GM12878 (cell line): Measurements from ENCODE around the gene TMTC1. TPM values are rescaled to one million over a fixed set of nuclear protein-coding genes. Genes with fewer than 3 reads are reported as not detected.

Source experiments
- ATAC-seq: fragments of 200-7000 bp; cut with Tn5 transposase; 3 replicates; pipeline ENCODE4 v1.9.1; 2020; ENCODE audit warnings: mild to moderate bottlenecking, moderate library complexity
- BruUV-seq: library from RNA; stranded (reverse); fragments of 400-500 nt; replicated peaks from 2 replicates; lab custom pipeline; 2021; lab: Mats Ljungman, UMichigan
- CTCF ChIA-PET: fragments of 300-600 bp; sonication (Branson Sonifier 250); formaldehyde crosslinking; extraction: SDS; loops from one replicate; lab custom pipeline; 2021; ENCODE audit warnings: inconsistent platforms; lab: Yijun Ruan, JAX
- POLR2A ChIA-PET: fragments of 350-600 bp; formaldehyde crosslinking; extraction: SDS; loops from one replicate; lab custom pipeline; 2021; ENCODE audit warnings: inconsistent platforms; lab: Charles Lee
- RAD21 ChIA-PET: fragments of 300-600 bp; sonication (Branson Sonifier 250); formaldehyde crosslinking; loops from one replicate; lab custom pipeline; 2023; ENCODE audit warnings: antibody characterized with exemption; ENCODE audit not compliant: unreplicated experiment; lab: Charles Lee
- SMC1A ChIA-PET: fragments of 300-600 bp; sonication (Branson Sonifier 250); formaldehyde crosslinking; loops from one replicate; lab custom pipeline; 2023; ENCODE audit not compliant: unreplicated experiment, uncharacterized antibody; lab: Charles Lee
- DNase-seq: peaks from one replicate; pipeline ENCODE4 v3.0.0-alpha.2; 2011; ENCODE audit warnings: low read depth, low spot score
- FAIRE-seq: peaks from 3 replicates; lab custom pipeline; 2011; peaks lifted over from hg19 to GRCh38; lab: Jason Lieb, UNC
- H2AFZ ChIP-seq: 2 replicates; pipeline ENCODE4 v1.6.0; 2011; ENCODE audit warnings: low read depth, low read length, control low read depth; ENCODE audit not compliant: control insufficient read depth
- H3K27ac ChIP-seq: 2 replicates; pipeline ENCODE4 v1.5.1; 2011; ENCODE audit warnings: control low read depth; ENCODE audit not compliant: control insufficient read depth, insufficient read depth
- H3K27me3 ChIP-seq, 2 experiments: replicated peaks in 1 of 2; 2 replicates each; pipeline versions ENCODE4 v1.6.0 to v1.6.1; 2011; ENCODE audit warnings: low read length in 1 of 2; ENCODE audit not compliant: control insufficient read depth in 2 of 2, insufficient read depth in 2 of 2
- H3K36me3 ChIP-seq, 2 experiments: 2 replicates each; pipeline ENCODE4 v1.5.1; 2011; ENCODE audit warnings: low read length in 1 of 2; ENCODE audit not compliant: control insufficient read depth in 2 of 2, insufficient read depth in 2 of 2
- H3K4me1 ChIP-seq: 2 replicates; pipeline ENCODE4 v1.6.1; 2011; ENCODE audit warnings: mild to moderate bottlenecking, low read length, moderate library complexity, mixed read lengths; ENCODE audit not compliant: control insufficient read depth, insufficient read depth
- H3K4me2 ChIP-seq: 2 replicates; pipeline ENCODE4 v1.6.0; 2011; ENCODE audit warnings: control low read depth; ENCODE audit not compliant: control insufficient read depth, insufficient read depth
- H3K4me3 ChIP-seq: fragments of 200-600 bp; sonication (generic); 2 replicates; pipeline ENCODE4 v1.5.1; 2016
- H3K79me2 ChIP-seq: 2 replicates; pipeline ENCODE4 v1.6.0; 2011; ENCODE audit warnings: low read length; ENCODE audit not compliant: control insufficient read depth, insufficient read depth
- H3K9ac ChIP-seq: 2 replicates; pipeline ENCODE4 v1.8.0; 2011; ENCODE audit warnings: low read length, control low read depth, mixed read lengths; ENCODE audit not compliant: control insufficient read depth, insufficient read depth
- H3K9me3 ChIP-seq: replicated peaks from 3 replicates; pipeline ENCODE4 v1.5.1; 2011; ENCODE audit warnings: mild to moderate bottlenecking, low read length; ENCODE audit not compliant: control insufficient read depth, insufficient read depth
- H4K20me1 ChIP-seq: 2 replicates; pipeline ENCODE4 v1.6.0; 2011; ENCODE audit not compliant: control insufficient read depth, insufficient read depth
- EGR1 ChIP-seq, 2 experiments: IDR thresholded peaks; 1 replicate in 1 of 2; 2 replicates in 1 of 2; pipeline ENCODE4 v1.6.1; 2011 to 2012; ENCODE audit warnings: low read depth in 2 of 2, low read length in 2 of 2, borderline replicate concordance in 1 of 2, mild to moderate bottlenecking in 1 of 2, moderate library complexity in 1 of 2
- WGBS: methylation state at CpG from one replicate; pipeline ENCODE4 v1.1.6; 2016; ENCODE audit warnings: low lambda C conversion rate; ENCODE audit not compliant: insufficient replicate concordance, insufficient coverage; ENCODE audit errors: missing lambda C conversion rate; 5-methylcytosine and 5-hydroxymethylcytosine counted together
- in situ Hi-C: fragments of 300-500 bp; cut with MboI; formaldehyde crosslinking; loops from 9 replicates; pipeline ENCODE4 v1.14.3; 2018; ENCODE audit warnings: mixed read lengths
- intact Hi-C: fragments of 100-400 bp; cut with micrococcal nuclease; formaldehyde crosslinking; loops from one replicate; pipeline ENCODE4 v1.14.2; 2022; ENCODE audit not compliant: unreplicated experiment
- polyA plus RNA-seq, 11 experiments: library from polyadenylated mRNA; depleted of rRNA in 4 of 11; unstranded in 6 of 11; stranded (reverse) in 5 of 11; fragments of >200 nt; fragmentation: Nextera tagmentation in 4 of 11; fragmentation: Illumina TruSeq in 1 of 11; extraction: Ambion mirVana in 4 of 11; extraction: Trizol in 1 of 11; gene quantifications; 1 replicate in 1 of 11; 2 replicates in 10 of 11; pipeline versions ENCODE4 v1.2.1 to v1.2.3, GENCODE V29; 2011 to 2016; ENCODE audit warnings: inconsistent platforms in 2 of 11, missing spikeins in 2 of 11, low read depth in 1 of 11
- total RNA-seq, 4 experiments: library from RNA; depleted of rRNA in 3 of 4; stranded (reverse); fragments of >200 nt in 3 of 4; fragmentation: Illumina TruSeq in 1 of 4; extraction: Trizol in 1 of 4; gene quantifications; 2 replicates each; pipeline versions ENCODE4 v1.2.1 to v1.2.3, GENCODE V29; 2013 to 2021
- TF ChIP-seq, protein P1 (sequence below): fragments of 450-650 bp; IDR thresholded peaks from 2 replicates; pipeline ENCODE4 v1.6.1; 2017; ENCODE audit warnings: mild to moderate bottlenecking
- TF ChIP-seq, protein P2 (sequence below): fragments of 450-650 bp; IDR thresholded peaks from 2 replicates; pipeline ENCODE4 v1.6.1; 2017; ENCODE audit warnings: borderline replicate concordance

Gene TMTC1
- total and polyA plus RNA-seq, 10 of the 15 experiments (the other 5 are each of a cell fraction or from before 2014, with no cell fraction given), result 0.10 to 20.9 (median 0.57) TPM

DNA sequence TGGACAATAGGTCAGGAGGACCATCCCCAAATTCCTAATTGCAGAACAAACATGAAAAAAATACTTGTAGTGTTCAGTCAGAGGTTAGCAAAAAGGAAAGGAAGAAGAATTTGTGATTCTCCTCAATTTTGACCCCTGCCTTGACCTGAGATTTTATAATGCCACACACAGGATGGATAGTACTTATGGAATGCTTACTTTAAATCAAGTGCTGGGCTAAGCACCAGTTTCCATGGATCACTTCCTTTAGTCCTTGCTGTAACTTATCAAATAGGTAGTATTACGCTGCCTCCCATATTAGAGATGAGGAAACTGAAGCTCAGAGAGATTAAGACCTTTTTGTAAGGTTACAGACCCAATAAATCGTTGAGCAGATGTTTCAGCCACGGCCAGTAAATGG is 205.0 kb downstream of the TMTC1 start:
- SMC1A ChIA-PET, result interaction anchor here (0.6 to 1.8 kb wide), 3 partner anchors 18 to 175 kb away, joined by 3 to 5 read pairs (median 4); no protein-coding TSS in a partner anchor
- H3K4me2 ChIP-seq, result no peak overlapping the region
- RAD21 ChIA-PET, result no interaction called here
- H3K4me1 ChIP-seq, result no peaks in the 10 kb centered on the region
- no peak for ATAC-seq
- no peaks in the 10 kb centered on the region for H3K9me3 ChIP-seq
- 5% methylated on average over 3 of the region's 3 CpGs for WGBS
- DNase-seq, result no peak
- in situ Hi-C loops, result no loop called here
- no peaks in the 10 kb centered on the region for H4K20me1 ChIP-seq
- CTCF ChIA-PET, result interaction anchor here (1.1 to 1.4 kb wide), 3 partner anchors 12 to 47 kb away, joined by 3 read pairs; no protein-coding TSS in a partner anchor
- BruUV-seq, result no TSS peak
- H3K27ac ChIP-seq, result no peak overlapping the region
- no peak overlapping the region for H3K4me3 ChIP-seq
- no peak for TF ChIP-seq EGR1 (IDR thresholded peaks at IDR 0.05; ENCODE audit: borderline replicate concordance in 1 of 2, low read depth in 2 of 2, low read length in 2 of 2)
- TF ChIP-seq, protein P1, sequence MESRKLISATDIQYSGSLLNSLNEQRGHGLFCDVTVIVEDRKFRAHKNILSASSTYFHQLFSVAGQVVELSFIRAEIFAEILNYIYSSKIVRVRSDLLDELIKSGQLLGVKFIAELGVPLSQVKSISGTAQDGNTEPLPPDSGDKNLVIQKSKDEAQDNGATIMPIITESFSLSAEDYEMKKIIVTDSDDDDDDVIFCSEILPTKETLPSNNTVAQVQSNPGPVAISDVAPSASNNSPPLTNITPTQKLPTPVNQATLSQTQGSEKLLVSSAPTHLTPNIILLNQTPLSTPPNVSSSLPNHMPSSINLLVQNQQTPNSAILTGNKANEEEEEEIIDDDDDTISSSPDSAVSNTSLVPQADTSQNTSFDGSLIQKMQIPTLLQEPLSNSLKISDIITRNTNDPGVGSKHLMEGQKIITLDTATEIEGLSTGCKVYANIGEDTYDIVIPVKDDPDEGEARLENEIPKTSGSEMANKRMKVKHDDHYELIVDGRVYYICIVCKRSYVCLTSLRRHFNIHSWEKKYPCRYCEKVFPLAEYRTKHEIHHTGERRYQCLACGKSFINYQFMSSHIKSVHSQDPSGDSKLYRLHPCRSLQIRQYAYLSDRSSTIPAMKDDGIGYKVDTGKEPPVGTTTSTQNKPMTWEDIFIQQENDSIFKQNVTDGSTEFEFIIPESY, result no peak
- TF ChIP-seq, protein P2, sequence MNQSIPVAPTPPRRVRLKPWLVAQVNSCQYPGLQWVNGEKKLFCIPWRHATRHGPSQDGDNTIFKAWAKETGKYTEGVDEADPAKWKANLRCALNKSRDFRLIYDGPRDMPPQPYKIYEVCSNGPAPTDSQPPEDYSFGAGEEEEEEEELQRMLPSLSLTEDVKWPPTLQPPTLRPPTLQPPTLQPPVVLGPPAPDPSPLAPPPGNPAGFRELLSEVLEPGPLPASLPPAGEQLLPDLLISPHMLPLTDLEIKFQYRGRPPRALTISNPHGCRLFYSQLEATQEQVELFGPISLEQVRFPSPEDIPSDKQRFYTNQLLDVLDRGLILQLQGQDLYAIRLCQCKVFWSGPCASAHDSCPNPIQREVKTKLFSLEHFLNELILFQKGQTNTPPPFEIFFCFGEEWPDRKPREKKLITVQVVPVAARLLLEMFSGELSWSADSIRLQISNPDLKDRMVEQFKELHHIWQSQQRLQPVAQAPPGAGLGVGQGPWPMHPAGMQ, result no peak
- H3K79me2 ChIP-seq, result no peaks in the 10 kb centered on the region
- POLR2A ChIA-PET, result interaction anchor here (1.0 kb wide), 1 partner anchor 16 kb away, joined by 3 read pairs; no protein-coding TSS in a partner anchor
- no peaks in the 10 kb centered on the region for H3K27me3 ChIP-seq
- H3K9ac ChIP-seq, result no peak overlapping the region
- no peaks in the 10 kb centered on the region for H3K36me3 ChIP-seq
- intact Hi-C loops, result no loop called here
- no peak overlapping the region for H2AFZ ChIP-seq
- FAIRE-seq, result no peak
